K562 (cell line): ENCODE results near the gene PPA1.

Experiments used
- BRD9 ChIP-seq: fragments of 450-650 bp; IDR thresholded peaks from 2 replicates; pipeline ENCODE4 v1.6.1; 2018; ENCODE audit warnings: low read depth; ENCODE audit not compliant: partially characterized antibody
- CBX3 ChIP-seq, 2 experiments: IDR thresholded peaks; 1 replicate in 1 of 2; 2 replicates in 1 of 2; pipeline ENCODE4 v1.6.1; 2012; ENCODE audit warnings: inconsistent platforms in 2 of 2, low read length in 2 of 2, borderline replicate concordance in 1 of 2, control low read depth in 1 of 2
- CBX5 ChIP-seq: IDR thresholded peaks from 2 replicates; pipeline ENCODE4 v1.6.1; 2014; ENCODE audit warnings: low read depth, borderline replicate concordance
- CREM ChIP-seq: IDR thresholded peaks from 2 replicates; pipeline ENCODE4 v1.6.1; 2014; ENCODE audit warnings: antibody characterized with exemption, low read depth
- HCFC1 ChIP-seq: IDR thresholded peaks from 2 replicates; pipeline ENCODE4 v1.6.1; 2012; ENCODE audit warnings: low read depth, low read length, improper control_type of control experiment
- MEF2D ChIP-seq: conservative IDR thresholded peaks from 2 replicates; pipeline ENCODE4 v1.6.1; 2016; ENCODE audit warnings: low read depth, missing genetic modification characterization, missing compliant biosample characterization
- NBN ChIP-seq: fragments of 450-650 bp; IDR thresholded peaks from 2 replicates; pipeline ENCODE4 v1.6.1; 2016; ENCODE audit warnings: low read depth, mild to moderate bottlenecking
- REST ChIP-seq, 2 experiments: fragments of 450-650 bp; formaldehyde crosslinking in 1 of 2; IDR thresholded peaks; 2 replicates each; pipeline versions ENCODE4 v1.4.0 to v1.6.1; 2014 to 2020; ENCODE audit warnings: mild to moderate bottlenecking in 2 of 2, borderline replicate concordance in 1 of 2, low read depth in 1 of 2
- SMARCC2 ChIP-seq: fragments of 450-650 bp; IDR thresholded peaks from 2 replicates; pipeline ENCODE4 v1.6.1; 2017; ENCODE audit warnings: antibody characterized with exemption, moderate library complexity, mild to moderate bottlenecking, low read depth
- U2AF1 ChIP-seq: fragments of 200-400 bp; formaldehyde crosslinking; optimal IDR thresholded peaks from 2 replicates; pipeline ENCODE3; 2017; ENCODE audit warnings: mild to moderate bottlenecking, low read depth, low read length, moderate library complexity
- USF2 ChIP-seq: sonication (generic); formaldehyde crosslinking; IDR thresholded peaks from 2 replicates; pipeline ENCODE4 v1.5.0; 2020; ENCODE audit warnings: missing genetic modification reagents
- TF ChIP-seq, protein P1 (sequence below), 3 experiments: IDR thresholded peaks in 2 of 3; conservative IDR thresholded peaks in 1 of 3; 2 replicates each; pipeline ENCODE4 v1.5.1; 2011 to 2012; ENCODE audit warnings: low read length in 3 of 3, mild to moderate bottlenecking in 3 of 3, control low read depth in 2 of 3, improper control_type of control experiment in 1 of 3, inconsistent platforms in 1 of 3, low read depth in 1 of 3, mixed read lengths in 1 of 3, moderate library complexity in 1 of 3; ENCODE audit not compliant: insufficient read depth in 2 of 3

- no peak; the same call in 1 of the 2 replicates for TF ChIP-seq HCFC1
- peak; percentile 30; the same call in 1 of the 2 replicates for TF ChIP-seq NBN
- no peak for TF ChIP-seq USF2
- no peak for TF ChIP-seq U2AF1
- TF ChIP-seq REST (IDR thresholded peaks at IDR 0.05; ENCODE audit: borderline replicate concordance): no peak
- no peak for TF ChIP-seq REST (CRISPR knock-in tag; IDR thresholded peaks at IDR 0.05; ENCODE audit: low read depth)
- TF ChIP-seq CBX5: no peak
- no peak for TF ChIP-seq MEF2D (tag)
- no peak for TF ChIP-seq BRD9
- TF ChIP-seq, protein P1, sequence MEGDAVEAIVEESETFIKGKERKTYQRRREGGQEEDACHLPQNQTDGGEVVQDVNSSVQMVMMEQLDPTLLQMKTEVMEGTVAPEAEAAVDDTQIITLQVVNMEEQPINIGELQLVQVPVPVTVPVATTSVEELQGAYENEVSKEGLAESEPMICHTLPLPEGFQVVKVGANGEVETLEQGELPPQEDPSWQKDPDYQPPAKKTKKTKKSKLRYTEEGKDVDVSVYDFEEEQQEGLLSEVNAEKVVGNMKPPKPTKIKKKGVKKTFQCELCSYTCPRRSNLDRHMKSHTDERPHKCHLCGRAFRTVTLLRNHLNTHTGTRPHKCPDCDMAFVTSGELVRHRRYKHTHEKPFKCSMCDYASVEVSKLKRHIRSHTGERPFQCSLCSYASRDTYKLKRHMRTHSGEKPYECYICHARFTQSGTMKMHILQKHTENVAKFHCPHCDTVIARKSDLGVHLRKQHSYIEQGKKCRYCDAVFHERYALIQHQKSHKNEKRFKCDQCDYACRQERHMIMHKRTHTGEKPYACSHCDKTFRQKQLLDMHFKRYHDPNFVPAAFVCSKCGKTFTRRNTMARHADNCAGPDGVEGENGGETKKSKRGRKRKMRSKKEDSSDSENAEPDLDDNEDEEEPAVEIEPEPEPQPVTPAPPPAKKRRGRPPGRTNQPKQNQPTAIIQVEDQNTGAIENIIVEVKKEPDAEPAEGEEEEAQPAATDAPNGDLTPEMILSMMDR (IDR thresholded peaks at IDR 0.05 in 2 of 3, conservative IDR thresholded peaks at IDR 0.05 in 1 of 3; ENCODE audit: insufficient read depth in 2 of 3, low read depth in 1 of 3, low read length in 3 of 3): no peak
- no peak for TF ChIP-seq CBX3 (IDR thresholded peaks at IDR 0.05; ENCODE audit: borderline replicate concordance in 1 of 2, low read length in 2 of 2)
- TF ChIP-seq CREM: no peak; the same call in 1 of the 2 replicates
- peak; percentile 51; the same call in 1 of the 2 replicates for TF ChIP-seq SMARCC2
Observed at GRCh38 chr10:70232155-70232858, 922 bp downstream of the PPA1 start.
